Prostate gland (tissue), 2 donors: Measurements from ENCODE around the gene H6PD. TPM values are rescaled to one million over a fixed set of nuclear protein-coding genes. Genes with fewer than 3 reads are reported as not detected.

Experiments
- DNase-seq: peaks from one replicate; pipeline ENCODE4 v3.0.0-alpha.2; 2019; ENCODE audit warnings: low spot score
- H3K27ac ChIP-seq, 2 donors: fragments of 200-600 bp; sonication (generic); 2 replicates each; pipeline ENCODE4 v1.5.1; 2017 to 2019
- H3K27me3 ChIP-seq: fragments of 200-600 bp; sonication (generic); replicated peaks from 2 replicates; pipeline ENCODE4 v1.5.1; 2019; ENCODE audit not compliant: insufficient read depth
- H3K36me3 ChIP-seq, 2 donors: fragments of 200-600 bp; sonication (generic); 1 replicate in 1 of 2; 2 replicates in 1 of 2; pipeline versions ENCODE4 v1.5.1 to v1.8.1; 2017 to 2019
- H3K4me1 ChIP-seq: fragments of 200-600 bp; sonication (generic); replicated peaks from 2 replicates; pipeline ENCODE4 v1.5.1; 2019
- H3K4me3 ChIP-seq, 2 donors: fragments of 200-600 bp; sonication (generic); 2 replicates each; pipeline ENCODE4 v1.5.1; 2017 to 2019
- H3K9me3 ChIP-seq: fragments of 200-600 bp; sonication (generic); 2 replicates; pipeline ENCODE4 v1.5.1; 2017
- CTCF ChIP-seq, 4 experiments: fragments of 200-600 bp in 2 of 4; fragments of 450-650 bp in 2 of 4; sonication (generic) in 2 of 4; IDR thresholded peaks; 1 replicate in 3 of 4; 2 replicates in 1 of 4; pipeline ENCODE4 v1.5.1; 2016 to 2019; ENCODE audit warnings: antibody characterized with exemption in 4 of 4, mild to moderate bottlenecking in 2 of 4, moderate library complexity in 2 of 4
- POLR2A ChIP-seq: fragments of 450-650 bp; IDR thresholded peaks from one replicate; pipeline ENCODE4 v1.6.1; 2016; ENCODE audit warnings: antibody characterized with exemption, mild to moderate bottlenecking
- POLR2AphosphoS5 ChIP-seq: sonication (generic); formaldehyde crosslinking; IDR thresholded peaks from one replicate; pipeline ENCODE4 v1.6.1; 2017; ENCODE audit warnings: antibody characterized with exemption
- WGBS: methylation state at CpG from one replicate; pipeline ENCODE4 v1.1.5; 2018; 5-methylcytosine and 5-hydroxymethylcytosine counted together
- intact Hi-C: fragments of 100-400 bp; cut with DNase I; formaldehyde crosslinking; loops from one replicate; pipeline ENCODE4 v1.14.2; 2022
- total RNA-seq, 2 donors: library from RNA; depleted of rRNA; stranded (reverse); fragments of >200 nt; gene quantifications; one replicate each; pipeline ENCODE4 v1.1.0, GENCODE V29; 2016

The H6PD gene
- total RNA-seq, 2 donors from 2014 or later: 52.8 to 88.8 TPM

- no peak for TF ChIP-seq CTCF (IDR thresholded peaks at IDR 0.05)
- TF ChIP-seq POLR2AphosphoS5: no peak
- no peak for TF ChIP-seq POLR2A
- H3K9me3 ChIP-seq: no peaks in the 10 kb centered on the region
- H3K36me3 ChIP-seq: no peaks in the 10 kb centered on the region
- DNase-seq: no peak
- WGBS: 70% methylated on average over 5 of the region's 5 CpGs
- H3K4me3 ChIP-seq: no peak overlapping the region
- no peaks in the 10 kb centered on the region for H3K27me3 ChIP-seq
- no peak overlapping the region for H3K27ac ChIP-seq
- H3K4me1 ChIP-seq: no peaks in the 10 kb centered on the region
- intact Hi-C loops: no loop called here
These were observed 27.5 kb upstream of the H6PD start for GRCh38 chr1:9207086-9207485.

- intact Hi-C loops: no loop called here
- DNase-seq: no peak
- TF ChIP-seq POLR2A: no peak
- no peak for TF ChIP-seq POLR2AphosphoS5
- TF ChIP-seq CTCF (IDR thresholded peaks at IDR 0.05): no peak
- Histone ChIP-seq H3K36me3 (no peaks in the 10 kb centered on the region), H3K4me1 (no peaks in the 10 kb centered on the region), H3K4me3 (no peak overlapping the region), H3K27me3 (no peaks in the 10 kb centered on the region), H3K9me3 (no peaks in the 10 kb centered on the region), H3K27ac (no peak overlapping the region)
- WGBS: 98% methylated on average over 5 of the region's 5 CpGs
These were observed 26.9 kb upstream of the H6PD start for GRCh38 chr1:9207715-9208114.

GRCh38 chr1:9211291-9211811 lies 23.2 kb upstream of the H6PD start:
- Histone ChIP-seq H3K27me3 (no peaks in the 10 kb centered on the region), H3K36me3 (no peaks in the 10 kb centered on the region), H3K4me1 (no peaks in the 10 kb centered on the region), H3K4me3 (no peak overlapping the region), H3K27ac (no peak overlapping the region), H3K9me3 (no peaks in the 10 kb centered on the region)
- DNase-seq: no peak
- TF ChIP-seq CTCF (IDR thresholded peaks at IDR 0.05) (no peak), POLR2A (no peak)
- 83% methylated on average over 13 of the region's 13 CpGs for WGBS
- intact Hi-C loops: no loop called here

GRCh38 chr1:9212735-9213134 lies 21.8 kb upstream of the H6PD start:
- 74% methylated on average over 3 of the region's 3 CpGs for WGBS
- no peak overlapping the region for H3K4me3 ChIP-seq
- DNase-seq: no peak
- H3K9me3 ChIP-seq: no peaks in the 10 kb centered on the region
- H3K27ac ChIP-seq: no peak overlapping the region
- no peak for TF ChIP-seq CTCF (IDR thresholded peaks at IDR 0.05)
- no peak for TF ChIP-seq POLR2AphosphoS5
- no peak for TF ChIP-seq POLR2A
- intact Hi-C loops: no loop called here
- H3K36me3 ChIP-seq: no peaks in the 10 kb centered on the region
- H3K4me1 ChIP-seq: no peaks in the 10 kb centered on the region
- H3K27me3 ChIP-seq: no peaks in the 10 kb centered on the region

DNA sequence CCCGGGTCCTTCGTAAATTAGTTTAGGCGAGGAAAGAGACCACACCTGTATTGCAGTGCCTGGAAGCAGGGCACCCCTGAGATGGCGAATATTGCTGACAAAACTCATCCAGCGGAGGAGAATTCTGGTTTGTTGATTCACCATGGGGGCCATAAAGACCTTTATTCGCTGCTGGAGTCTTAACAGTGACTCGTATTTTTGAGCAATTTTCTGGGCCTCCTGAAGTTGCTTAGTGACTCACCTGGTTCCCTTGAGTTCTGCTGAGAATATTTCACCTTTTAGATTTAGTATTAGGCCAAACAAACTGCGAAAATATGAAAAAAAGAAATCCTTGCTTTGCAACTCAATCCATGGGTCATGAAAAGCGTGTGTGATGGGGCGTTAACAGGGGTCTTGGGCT lies 20.6 kb upstream of the H6PD start:
- H3K36me3 ChIP-seq: no peaks in the 10 kb centered on the region
- TF ChIP-seq CTCF (IDR thresholded peaks at IDR 0.05) (no peak), POLR2AphosphoS5 (no peak), POLR2A (no peak)
- no peaks in the 10 kb centered on the region for H3K4me1 ChIP-seq
- intact Hi-C loops: no loop called here
- H3K9me3 ChIP-seq: no peaks in the 10 kb centered on the region
- no peak for DNase-seq
- H3K27me3 ChIP-seq: no peaks in the 10 kb centered on the region
- no peak overlapping the region for H3K4me3 ChIP-seq
- WGBS: 91% methylated on average over 10 of the region's 10 CpGs
- H3K27ac ChIP-seq: no peak overlapping the region
